IMR-90 (cell line): ENCODE data around the gene LCE5A. TPM values are rescaled to one million over a fixed set of nuclear protein-coding genes. Genes with fewer than 3 reads are reported as not detected.
A peak's percentile ranks its signal among the peaks of the same experiment; 100 is the strongest.

Source experiments
- ATAC-seq: fragments of 200-7000 bp; cut with Tn5 transposase; 2 replicates; pipeline ENCODE4 v1.9.1; 2020; ENCODE audit warnings: low read depth, mild to moderate bottlenecking, moderate library complexity
- BruUV-seq: library from RNA; stranded (reverse); fragments of 400-500 nt; replicated peaks from 2 replicates; lab custom pipeline; 2021; lab: Mats Ljungman, UMichigan
- CTCF ChIA-PET: fragments of 300-600 bp; formaldehyde crosslinking; extraction: SDS; loops from one replicate; lab custom pipeline; 2021; ENCODE audit warnings: antibody characterized with exemption; lab: Yijun Ruan, JAX
- POLR2A ChIA-PET: fragments of 300-600 bp; sonication (Branson Sonifier 250); formaldehyde crosslinking; loops from one replicate; lab custom pipeline; 2022; ENCODE audit warnings: antibody characterized with exemption; ENCODE audit not compliant: unreplicated experiment; lab: Charles Lee
- DNase-seq: peaks from one replicate; pipeline ENCODE4 v3.0.0; 2013
- H2AFZ ChIP-seq: replicated peaks from 2 replicates; pipeline ENCODE3; 2013; ENCODE audit warnings: low read length, mild to moderate bottlenecking; ENCODE audit not compliant: poor library complexity
- H2AK5ac ChIP-seq: 2 replicates; pipeline ENCODE4 v1.6.1; 2013; ENCODE audit warnings: low read depth, low read length, inconsistent platforms
- H2AK9ac ChIP-seq: replicated peaks from 2 replicates; pipeline ENCODE3; 2013; ENCODE audit warnings: mild to moderate bottlenecking, low read depth, low read length, moderate library complexity; ENCODE audit not compliant: poor library complexity
- H2BK120ac ChIP-seq: 2 replicates; pipeline ENCODE4 v1.6.1; 2013; ENCODE audit warnings: low read depth, low read length, inconsistent platforms
- H2BK15ac ChIP-seq: 3 replicates; pipeline ENCODE4 v1.6.1; 2013; ENCODE audit warnings: low read depth, low read length, inconsistent platforms
- H2BK20ac ChIP-seq: 2 replicates; pipeline ENCODE4 v1.6.1; 2013; ENCODE audit warnings: low read depth, mild to moderate bottlenecking, inconsistent platforms, low read length, moderate library complexity
- H2BK5ac ChIP-seq: 2 replicates; pipeline ENCODE4 v1.6.1; 2013; ENCODE audit warnings: mild to moderate bottlenecking, low read depth, low read length, inconsistent platforms; ENCODE audit not compliant: poor library complexity, severe bottlenecking
- H3K14ac ChIP-seq: replicated peaks from 2 replicates; pipeline ENCODE4 v1.6.1; 2013; ENCODE audit warnings: low read depth, low read length, inconsistent platforms
- H3K18ac ChIP-seq: 2 replicates; pipeline ENCODE4 v1.6.1; 2013; ENCODE audit warnings: low read depth, low read length, control low read depth
- H3K23ac ChIP-seq: 2 replicates; pipeline ENCODE4 v1.6.1; 2013; ENCODE audit warnings: low read depth, low read length, inconsistent platforms
- H3K27ac ChIP-seq: 2 replicates; pipeline ENCODE4 v1.5.1; 2013; ENCODE audit warnings: mild to moderate bottlenecking, control low read depth, low read length; ENCODE audit not compliant: insufficient read depth
- H3K27me3 ChIP-seq: 2 replicates; pipeline ENCODE4 v1.6.1; 2013; ENCODE audit warnings: low read length; ENCODE audit not compliant: control insufficient read depth, insufficient read depth
- H3K36me3 ChIP-seq: 2 replicates; pipeline ENCODE4 v1.6.1; 2013; ENCODE audit warnings: low read length, mixed read lengths; ENCODE audit not compliant: control insufficient read depth, insufficient read depth
- H3K4ac ChIP-seq: 2 replicates; pipeline ENCODE4 v1.6.1; 2013; ENCODE audit warnings: low read depth, low read length, inconsistent platforms
- H3K4me1 ChIP-seq: 2 replicates; pipeline ENCODE4 v1.6.1; 2013; ENCODE audit warnings: low read length, mixed read lengths; ENCODE audit not compliant: control insufficient read depth, insufficient read depth
- H3K4me2 ChIP-seq: 2 replicates; pipeline ENCODE4 v1.6.1; 2013; ENCODE audit warnings: low read depth, mild to moderate bottlenecking, control low read depth, low read length, moderate library complexity
- H3K4me3 ChIP-seq: 2 replicates; pipeline ENCODE4 v1.5.1; 2013; ENCODE audit warnings: low read depth, mild to moderate bottlenecking, control low read depth, low read length, moderate library complexity; ENCODE audit not compliant: insufficient read depth
- H3K56ac ChIP-seq: 2 replicates; pipeline ENCODE4 v1.6.1; 2013; ENCODE audit warnings: low read length, inconsistent platforms; ENCODE audit not compliant: insufficient read depth; ENCODE audit errors: extremely low read depth
- H3K79me1 ChIP-seq, 2 experiments: 2 replicates each; pipeline ENCODE4 v1.6.1; 2013; ENCODE audit warnings: low read length in 2 of 2, inconsistent platforms in 1 of 2, low read depth in 1 of 2
- H3K9ac ChIP-seq: 2 replicates; pipeline ENCODE4 v1.6.1; 2013; ENCODE audit warnings: low read depth, low read length, control low read depth
- H3K9me1 ChIP-seq: 2 replicates; pipeline ENCODE4 v1.6.1; 2013; ENCODE audit warnings: low read length, inconsistent platforms; ENCODE audit not compliant: insufficient read depth
- H3K9me3 ChIP-seq: 2 replicates; pipeline ENCODE4 v1.6.1; 2013; ENCODE audit warnings: low read length; ENCODE audit not compliant: control insufficient read depth, insufficient read depth
- H4K20me1 ChIP-seq: 2 replicates; pipeline ENCODE4 v1.6.1; 2013; ENCODE audit warnings: low read length, inconsistent platforms; ENCODE audit not compliant: insufficient read depth
- H4K5ac ChIP-seq: 2 replicates; pipeline ENCODE4 v1.6.1; 2013; ENCODE audit warnings: mild to moderate bottlenecking, low read depth, low read length, control low read depth
- H4K8ac ChIP-seq, 2 experiments: 2 replicates each; pipeline ENCODE4 v1.6.1; 2013; ENCODE audit warnings: low read depth in 2 of 2, low read length in 2 of 2, control low read depth in 1 of 2, inconsistent platforms in 1 of 2
- H4K91ac ChIP-seq: 2 replicates; pipeline ENCODE4 v1.6.1; 2013; ENCODE audit warnings: low read depth, low read length, inconsistent platforms; ENCODE audit not compliant: insufficient read depth
- CTCF ChIP-seq: conservative IDR thresholded peaks from 2 replicates; pipeline ENCODE4 v1.5.1; 2012; ENCODE audit warnings: mild to moderate bottlenecking, low read depth, low read length, improper control_type of control experiment
- RAD21 ChIP-seq: IDR thresholded peaks from 2 replicates; pipeline ENCODE4 v1.6.1; 2012; ENCODE audit warnings: low read length, improper control_type of control experiment
- SMC3 ChIP-seq: fragments of 150-350 bp; IDR thresholded peaks from 2 replicates; pipeline ENCODE4 v1.6.1; 2016; ENCODE audit warnings: low read depth, mild to moderate bottlenecking, antibody characterized with exemption, low read length, moderate library complexity
- WGBS, 2 experiments: methylation state at CpG; one replicate each; pipeline versions ENCODE4 v1.1.5 to v1.1.7; 2013; ENCODE audit warnings: missing lambda C conversion rate in 2 of 2; ENCODE audit not compliant: insufficient read length in 1 of 2; ENCODE audit errors: extremely low coverage in 2 of 2; 5-methylcytosine and 5-hydroxymethylcytosine counted together
- dilution Hi-C: fragments of 300-500 bp; cut with HindIII; formaldehyde crosslinking; loops from one replicate; pipeline ENCODE4 v1.14.3; 2018; ENCODE audit warnings: low sequenced_read_pairs; ENCODE audit not compliant: unreplicated experiment
- in situ Hi-C: fragments of 300-500 bp; cut with MboI; formaldehyde crosslinking; loops from 3 replicates; pipeline ENCODE4 v1.14.3; 2019; ENCODE audit warnings: low sequenced_read_pairs, inconsistent platforms, mixed read lengths
- intact Hi-C: fragments of 100-400 bp; cut with micrococcal nuclease; formaldehyde crosslinking; loops from 2 replicates; pipeline ENCODE4 v1.10.0; 2022
- polyA plus RNA-seq, 3 experiments: library from polyadenylated mRNA; depleted of rRNA; stranded (reverse); fragments of >200 nt; gene quantifications; 2 replicates each; pipeline ENCODE4 v1.2.3, GENCODE V29; 2012; ENCODE audit warnings: low replicate concordance in 1 of 3
- total RNA-seq: library from RNA; depleted of rRNA; stranded (reverse); fragments of >200 nt; gene quantifications from 2 replicates; pipeline ENCODE4 v1.2.3, GENCODE V29; 2012

The LCE5A gene
- total and polyA plus RNA-seq, 2 of the 4 experiments (the other 2 are of a cell fraction) = not detected

- no peak for TF ChIP-seq RAD21
Measured at GRCh38 chr1:152481869-152482664, 28.5 kb upstream of the LCE5A start (continued).

GRCh38 chr1:152486400-152487006, 24.1 kb upstream of the LCE5A start:
- no peak overlapping the region for H3K4ac ChIP-seq
- no peak overlapping the region for H3K9ac ChIP-seq
- no peak for ATAC-seq
- no peak overlapping the region for H3K56ac ChIP-seq
- H4K20me1 ChIP-seq = no peaks in the 10 kb centered on the region
- no peaks in the 10 kb centered on the region for H3K36me3 ChIP-seq
- no peak for DNase-seq
- WGBS, 2 experiments = no CpG with 5 or more reads among the region's 3 CpGs
- H3K4me1 ChIP-seq = no peaks in the 10 kb centered on the region
- no peaks in the 10 kb centered on the region for H3K9me3 ChIP-seq
- ChIA-PET POLR2A (no interaction called here), CTCF (no interaction called here)
- H2AFZ ChIP-seq = no peak overlapping the region
- no peak overlapping the region for H3K27ac ChIP-seq
- no peak overlapping the region for H2BK15ac ChIP-seq
- no peak overlapping the region for H2AK9ac ChIP-seq
- H3K18ac ChIP-seq = no peak overlapping the region
- no peaks in the 10 kb centered on the region for H3K79me1 ChIP-seq
- BruUV-seq = no TSS peak
- no peaks in the 10 kb centered on the region for H3K27me3 ChIP-seq
- no peak overlapping the region for H3K23ac ChIP-seq
- no peaks in the 10 kb centered on the region for H3K9me1 ChIP-seq
- dilution Hi-C loops = no loop called here
- no peak overlapping the region for H2AK5ac ChIP-seq
- H3K4me3 ChIP-seq = no peak overlapping the region
- H2BK120ac ChIP-seq = no peak overlapping the region
- H3K4me2 ChIP-seq = no peak overlapping the region
- no peak overlapping the region for H4K91ac ChIP-seq
- intact Hi-C loops = no loop called here
- H2BK5ac ChIP-seq = no peak overlapping the region
- H2BK20ac ChIP-seq = no peak overlapping the region
- H3K14ac ChIP-seq = no peak overlapping the region
- no peak overlapping the region for H4K8ac ChIP-seq
- H4K5ac ChIP-seq = no peak overlapping the region
- no peak for TF ChIP-seq SMC3
- TF ChIP-seq CTCF = peak; percentile 20; the same call in 1 of the 2 replicates
- in situ Hi-C loops = no loop called here
